GM12892 (cell line): Measurements from ENCODE around the gene CDC14A.

ENCODE experiments used
- POLR2A ChIP-seq: IDR thresholded peaks from 2 replicates; pipeline ENCODE4 v1.6.1; 2011; ENCODE audit warnings: low read depth, low read length, control low read depth
- TAF1 ChIP-seq: IDR thresholded peaks from 2 replicates; pipeline ENCODE4 v1.6.1; 2011; ENCODE audit warnings: low read depth, mild to moderate bottlenecking, control low read depth, low read length, borderline replicate concordance

- TF ChIP-seq POLR2A (no peak), TAF1 (no peak)
Observed at GRCh38 chr1:100340494-100340893, 11.8 kb upstream of the CDC14A start.
